Measurements from ENCODE around the gene GRPEL1. TPM values are rescaled to one million over a fixed set of nuclear protein-coding genes. Genes with fewer than 3 reads are reported as not detected.

GRPEL1 gene
- polyA plus RNA-seq, 3 donors, result 18.2 to 53.8 (median 21.6) TPM

GRCh38 chr4:7070729-7071511, 3.1 kb upstream of the GRPEL1 start:
- WGBS, 3 donors, result 38 to 40% (median 38%) methylated on average over 23 of the region's 23 CpGs
- no peak overlapping the region for H3K27ac ChIP-seq (ENCODE audit: low read depth, low read length)

GRCh38 chr4:7068883-7069282, 1.0 kb upstream of the GRPEL1 start:
- no peak overlapping the region for H3K27ac ChIP-seq (ENCODE audit: low read depth, low read length)
- WGBS, 3 donors, result 12 to 15% (median 13%) methylated on average over 20 of the region's 20 CpGs

- WGBS, 3 donors, result 0 to 1% (median 0%) methylated on average over 43 to 50 of the region's 50 CpGs
- H3K27ac ChIP-seq (ENCODE audit: low read depth, low read length), result peak overlapping the region; percentile 22
These were observed 497 bp upstream of the GRPEL1 start for GRCh38 chr4:7068279-7068842.

GRCh38 chr4:7067126-7067451, 775 bp downstream of the GRPEL1 start:
- no peak overlapping the region for H3K27ac ChIP-seq (ENCODE audit: low read depth, low read length)
- WGBS, 3 donors, result 2 to 5% (median 3%) methylated on average over 13 of the region's 13 CpGs

GRCh38 chr4:7066493-7066892, 1.4 kb downstream of the GRPEL1 start:
- 89 to 94% (median 91%) methylated on average over 4 of the region's 4 CpGs for WGBS, 3 donors
- H3K27ac ChIP-seq (ENCODE audit: low read depth, low read length), result no peak overlapping the region

- WGBS, 3 donors, result 90 to 96% (median 95%) methylated on average over 11 of the region's 11 CpGs
These were observed 1.9 kb downstream of the GRPEL1 start for GRCh38 chr4:7066006-7066405.

GRCh38 chr4:7063362-7063761, 4.5 kb downstream of the GRPEL1 start:
- no peak overlapping the region for H3K27ac ChIP-seq (ENCODE audit: low read depth, low read length)
- 68 to 86% (median 82%) methylated on average over 4 of the region's 4 CpGs for WGBS, 3 donors

More at GRCh38 chr4:7066006-7066405, 1.9 kb downstream of the GRPEL1 start:
- H3K27ac ChIP-seq (ENCODE audit: low read depth, low read length), result no peak overlapping the region

- WGBS, 3 donors, result 87 to 97% (median 96%) methylated on average over 4 of the region's 4 CpGs
- no peak overlapping the region for H3K27ac ChIP-seq (ENCODE audit: low read depth, low read length)
These were observed 5.0 kb downstream of the GRPEL1 start for GRCh38 chr4:7062816-7063215.

GRCh38 chr4:7061815-7062214, 6.0 kb downstream of the GRPEL1 start:
- no peak overlapping the region for H3K27ac ChIP-seq (ENCODE audit: low read depth, low read length)

GRCh38 chr4:7060346-7061150, 7.3 kb downstream of the GRPEL1 start:
- no peak overlapping the region for H3K27ac ChIP-seq (ENCODE audit: low read depth, low read length)
- 74 to 89% (median 76%) methylated on average over 20 of the region's 20 CpGs for WGBS, 3 donors

More at GRCh38 chr4:7061815-7062214, 6.0 kb downstream of the GRPEL1 start:
- 82 to 95% (median 94%) methylated on average over 6 of the region's 6 CpGs for WGBS, 3 donors

GRCh38 chr4:7059662-7060061, 8.2 kb downstream of the GRPEL1 start:
- WGBS, 3 donors, result 54 to 88% (median 76%) methylated on average over 11 of the region's 11 CpGs

GRCh38 chr4:7058792-7059191, 9.1 kb downstream of the GRPEL1 start:
- 88 to 91% (median 89%) methylated on average over 3 of the region's 3 CpGs for WGBS, 3 donors

More at GRCh38 chr4:7059662-7060061, 8.2 kb downstream of the GRPEL1 start:
- no peak overlapping the region for H3K27ac ChIP-seq (ENCODE audit: low read depth, low read length)

GRCh38 chr4:7055990-7056325, 11.9 kb downstream of the GRPEL1 start:
- H3K27ac ChIP-seq (ENCODE audit: low read depth, low read length), result no peak overlapping the region
- WGBS, 3 donors, result 75 to 92% (median 91%) methylated on average over 10 of the region's 10 CpGs

More at GRCh38 chr4:7058792-7059191, 9.1 kb downstream of the GRPEL1 start:
- no peak overlapping the region for H3K27ac ChIP-seq (ENCODE audit: low read depth, low read length)

GRCh38 chr4:7055111-7055989, 12.5 kb downstream of the GRPEL1 start:
- H3K27ac ChIP-seq (ENCODE audit: low read depth, low read length), result no peak overlapping the region
- whole genome bisulfite sequencing, 3 donors, result 79 to 89% (median 81%) methylated on average over 31 of the region's 31 CpGs

GRCh38 chr4:7054106-7054880, 13.6 kb downstream of the GRPEL1 start:
- H3K27ac ChIP-seq (ENCODE audit: low read depth, low read length), result no peak overlapping the region
- 94 to 96% (median 96%) methylated on average over 52 of the region's 52 CpGs for WGBS, 3 donors

- WGBS, 3 donors, result 56 to 73% (median 59%) methylated on average over 20 of the region's 20 CpGs
- H3K27ac ChIP-seq (ENCODE audit: low read depth, low read length), result no peak overlapping the region
These were observed 14.7 kb downstream of the GRPEL1 start for GRCh38 chr4:7052923-7053715.

- 80 to 86% (median 85%) methylated on average over 14 of the region's 14 CpGs for WGBS, 3 donors
- H3K27ac ChIP-seq (ENCODE audit: low read depth, low read length), result no peak overlapping the region
These were observed 15.6 kb downstream of the GRPEL1 start for GRCh38 chr4:7052313-7052712.
